IMR-90 (cell line): Measurements from ENCODE around the gene ORAI3. TPM values are rescaled to one million over a fixed set of nuclear protein-coding genes. Genes with fewer than 3 reads are reported as not detected.

ENCODE experiments used
- ATAC-seq: fragments of 200-7000 bp; cut with Tn5 transposase; 2 replicates; pipeline ENCODE4 v1.9.1; 2020; ENCODE audit warnings: low read depth, mild to moderate bottlenecking, moderate library complexity
- BruUV-seq: library from RNA; stranded (reverse); fragments of 400-500 nt; replicated peaks from 2 replicates; lab custom pipeline; 2021; lab: Mats Ljungman, UMichigan
- CTCF ChIA-PET: fragments of 300-600 bp; formaldehyde crosslinking; extraction: SDS; loops from one replicate; lab custom pipeline; 2021; ENCODE audit warnings: antibody characterized with exemption; lab: Yijun Ruan, JAX
- POLR2A ChIA-PET: fragments of 300-600 bp; sonication (Branson Sonifier 250); formaldehyde crosslinking; loops from one replicate; lab custom pipeline; 2022; ENCODE audit warnings: antibody characterized with exemption; ENCODE audit not compliant: unreplicated experiment; lab: Charles Lee
- DNase-seq: peaks from one replicate; pipeline ENCODE4 v3.0.0; 2013
- H2AFZ ChIP-seq: replicated peaks from 2 replicates; pipeline ENCODE3; 2013; ENCODE audit warnings: low read length, mild to moderate bottlenecking; ENCODE audit not compliant: poor library complexity
- H2AK5ac ChIP-seq: 2 replicates; pipeline ENCODE4 v1.6.1; 2013; ENCODE audit warnings: low read depth, low read length, inconsistent platforms
- H2AK9ac ChIP-seq: replicated peaks from 2 replicates; pipeline ENCODE3; 2013; ENCODE audit warnings: mild to moderate bottlenecking, low read depth, low read length, moderate library complexity; ENCODE audit not compliant: poor library complexity
- H2BK120ac ChIP-seq: 2 replicates; pipeline ENCODE4 v1.6.1; 2013; ENCODE audit warnings: low read depth, low read length, inconsistent platforms
- H2BK15ac ChIP-seq: 3 replicates; pipeline ENCODE4 v1.6.1; 2013; ENCODE audit warnings: low read depth, low read length, inconsistent platforms
- H2BK20ac ChIP-seq: 2 replicates; pipeline ENCODE4 v1.6.1; 2013; ENCODE audit warnings: low read depth, mild to moderate bottlenecking, inconsistent platforms, low read length, moderate library complexity
- H2BK5ac ChIP-seq: 2 replicates; pipeline ENCODE4 v1.6.1; 2013; ENCODE audit warnings: mild to moderate bottlenecking, low read depth, low read length, inconsistent platforms; ENCODE audit not compliant: poor library complexity, severe bottlenecking
- H3K14ac ChIP-seq: replicated peaks from 2 replicates; pipeline ENCODE4 v1.6.1; 2013; ENCODE audit warnings: low read depth, low read length, inconsistent platforms
- H3K18ac ChIP-seq: 2 replicates; pipeline ENCODE4 v1.6.1; 2013; ENCODE audit warnings: low read depth, low read length, control low read depth
- H3K23ac ChIP-seq: 2 replicates; pipeline ENCODE4 v1.6.1; 2013; ENCODE audit warnings: low read depth, low read length, inconsistent platforms
- H3K27ac ChIP-seq: 2 replicates; pipeline ENCODE4 v1.5.1; 2013; ENCODE audit warnings: mild to moderate bottlenecking, control low read depth, low read length; ENCODE audit not compliant: insufficient read depth
- H3K27me3 ChIP-seq: 2 replicates; pipeline ENCODE4 v1.6.1; 2013; ENCODE audit warnings: low read length; ENCODE audit not compliant: control insufficient read depth, insufficient read depth
- H3K36me3 ChIP-seq: 2 replicates; pipeline ENCODE4 v1.6.1; 2013; ENCODE audit warnings: low read length, mixed read lengths; ENCODE audit not compliant: control insufficient read depth, insufficient read depth
- H3K4ac ChIP-seq: 2 replicates; pipeline ENCODE4 v1.6.1; 2013; ENCODE audit warnings: low read depth, low read length, inconsistent platforms
- H3K4me1 ChIP-seq: 2 replicates; pipeline ENCODE4 v1.6.1; 2013; ENCODE audit warnings: low read length, mixed read lengths; ENCODE audit not compliant: control insufficient read depth, insufficient read depth
- H3K4me2 ChIP-seq: 2 replicates; pipeline ENCODE4 v1.6.1; 2013; ENCODE audit warnings: low read depth, mild to moderate bottlenecking, control low read depth, low read length, moderate library complexity
- H3K4me3 ChIP-seq: 2 replicates; pipeline ENCODE4 v1.5.1; 2013; ENCODE audit warnings: low read depth, mild to moderate bottlenecking, control low read depth, low read length, moderate library complexity; ENCODE audit not compliant: insufficient read depth
- H3K56ac ChIP-seq: 2 replicates; pipeline ENCODE4 v1.6.1; 2013; ENCODE audit warnings: low read length, inconsistent platforms; ENCODE audit not compliant: insufficient read depth; ENCODE audit errors: extremely low read depth
- H3K79me1 ChIP-seq, 2 experiments: 2 replicates each; pipeline ENCODE4 v1.6.1; 2013; ENCODE audit warnings: low read length in 2 of 2, inconsistent platforms in 1 of 2, low read depth in 1 of 2
- H3K9ac ChIP-seq: 2 replicates; pipeline ENCODE4 v1.6.1; 2013; ENCODE audit warnings: low read depth, low read length, control low read depth
- H3K9me1 ChIP-seq: 2 replicates; pipeline ENCODE4 v1.6.1; 2013; ENCODE audit warnings: low read length, inconsistent platforms; ENCODE audit not compliant: insufficient read depth
- H3K9me3 ChIP-seq: 2 replicates; pipeline ENCODE4 v1.6.1; 2013; ENCODE audit warnings: low read length; ENCODE audit not compliant: control insufficient read depth, insufficient read depth
- H4K20me1 ChIP-seq: 2 replicates; pipeline ENCODE4 v1.6.1; 2013; ENCODE audit warnings: low read length, inconsistent platforms; ENCODE audit not compliant: insufficient read depth
- H4K5ac ChIP-seq: 2 replicates; pipeline ENCODE4 v1.6.1; 2013; ENCODE audit warnings: mild to moderate bottlenecking, low read depth, low read length, control low read depth
- H4K8ac ChIP-seq, 2 experiments: 2 replicates each; pipeline ENCODE4 v1.6.1; 2013; ENCODE audit warnings: low read depth in 2 of 2, low read length in 2 of 2, control low read depth in 1 of 2, inconsistent platforms in 1 of 2
- H4K91ac ChIP-seq: 2 replicates; pipeline ENCODE4 v1.6.1; 2013; ENCODE audit warnings: low read depth, low read length, inconsistent platforms; ENCODE audit not compliant: insufficient read depth
- BHLHE40 ChIP-seq: fragments of 150-350 bp; IDR thresholded peaks from 2 replicates; pipeline ENCODE4 v1.6.1; 2016; ENCODE audit warnings: mild to moderate bottlenecking, low read depth, low read length
- CEBPB ChIP-seq: IDR thresholded peaks from 2 replicates; pipeline ENCODE4 v1.6.1; 2012; ENCODE audit warnings: low read depth, low read length, improper control_type of control experiment
- CHD1 ChIP-seq: IDR thresholded peaks from 2 replicates; pipeline ENCODE4 v1.6.1; 2012; ENCODE audit warnings: low read depth, low read length, improper control_type of control experiment
- ELK1 ChIP-seq: fragments of 150-350 bp; IDR thresholded peaks from 2 replicates; pipeline ENCODE4 v1.6.1; 2016; ENCODE audit warnings: low read depth, mild to moderate bottlenecking, low read length, moderate library complexity, borderline replicate concordance
- FOS ChIP-seq: fragments of 150-350 bp; IDR thresholded peaks from 2 replicates; pipeline ENCODE4 v1.6.1; 2016; ENCODE audit warnings: low read depth, low read length
- MAFK ChIP-seq: IDR thresholded peaks from 2 replicates; pipeline ENCODE4 v1.6.1; 2012; ENCODE audit warnings: low read depth, low read length, improper control_type of control experiment
- MAZ ChIP-seq: IDR thresholded peaks from 2 replicates; pipeline ENCODE4 v1.6.1; 2012; ENCODE audit warnings: low read depth, mild to moderate bottlenecking, low read length, improper control_type of control experiment, moderate library complexity, borderline replicate concordance
- NFE2L2 ChIP-seq: fragments of 150-350 bp; IDR thresholded peaks from 2 replicates; pipeline ENCODE4 v1.6.1; 2016; ENCODE audit warnings: low read depth, mild to moderate bottlenecking, low read length
- POLR2A ChIP-seq: IDR thresholded peaks from 2 replicates; pipeline ENCODE4 v1.6.1; 2012; ENCODE audit warnings: mild to moderate bottlenecking, low read depth, low read length
- RAD21 ChIP-seq: IDR thresholded peaks from 2 replicates; pipeline ENCODE4 v1.6.1; 2012; ENCODE audit warnings: low read length, improper control_type of control experiment
- RCOR1 ChIP-seq: IDR thresholded peaks from 2 replicates; pipeline ENCODE4 v1.6.1; 2012; ENCODE audit warnings: mild to moderate bottlenecking, low read length, improper control_type of control experiment; ENCODE audit not compliant: insufficient replicate concordance
- RFX5 ChIP-seq: IDR thresholded peaks from 2 replicates; pipeline ENCODE4 v1.8.0; 2012; ENCODE audit warnings: low read depth, mild to moderate bottlenecking, low read length, moderate library complexity
- SMC3 ChIP-seq: fragments of 150-350 bp; IDR thresholded peaks from 2 replicates; pipeline ENCODE4 v1.6.1; 2016; ENCODE audit warnings: low read depth, mild to moderate bottlenecking, antibody characterized with exemption, low read length, moderate library complexity
- USF2 ChIP-seq: fragments of 150-350 bp; IDR thresholded peaks from 2 replicates; pipeline ENCODE4 v1.6.1; 2017; ENCODE audit warnings: mild to moderate bottlenecking, antibody characterized with exemption, low read length, low read depth
- WGBS, 2 experiments: methylation state at CpG; one replicate each; pipeline versions ENCODE4 v1.1.5 to v1.1.7; 2013; ENCODE audit warnings: missing lambda C conversion rate in 2 of 2; ENCODE audit not compliant: insufficient read length in 1 of 2; ENCODE audit errors: extremely low coverage in 2 of 2; 5-methylcytosine and 5-hydroxymethylcytosine counted together
- dilution Hi-C: fragments of 300-500 bp; cut with HindIII; formaldehyde crosslinking; loops from one replicate; pipeline ENCODE4 v1.14.3; 2018; ENCODE audit warnings: low sequenced_read_pairs; ENCODE audit not compliant: unreplicated experiment
- in situ Hi-C: fragments of 300-500 bp; cut with MboI; formaldehyde crosslinking; loops from 3 replicates; pipeline ENCODE4 v1.14.3; 2019; ENCODE audit warnings: low sequenced_read_pairs, inconsistent platforms, mixed read lengths
- intact Hi-C: fragments of 100-400 bp; cut with micrococcal nuclease; formaldehyde crosslinking; loops from 2 replicates; pipeline ENCODE4 v1.10.0; 2022
- polyA plus RNA-seq, 3 experiments: library from polyadenylated mRNA; depleted of rRNA; stranded (reverse); fragments of >200 nt; gene quantifications; 2 replicates each; pipeline ENCODE4 v1.2.3, GENCODE V29; 2012; ENCODE audit warnings: low replicate concordance in 1 of 3
- total RNA-seq: library from RNA; depleted of rRNA; stranded (reverse); fragments of >200 nt; gene quantifications from 2 replicates; pipeline ENCODE4 v1.2.3, GENCODE V29; 2012
- TF ChIP-seq, protein P1 (sequence below): conservative IDR thresholded peaks from 2 replicates; pipeline ENCODE4 v1.5.1; 2012; ENCODE audit warnings: mild to moderate bottlenecking, low read depth, low read length, improper control_type of control experiment

The ORAI3 gene
- total and polyA plus RNA-seq, 2 of the 4 experiments (the other 2 are of a cell fraction): 6.8 to 16.9 TPM

GRCh38 chr16:30920891-30921290, 28.0 kb upstream of the ORAI3 start:
- no peak overlapping the region; a peak in 1 of 4 replicates for H4K8ac ChIP-seq
- no peaks in the 10 kb centered on the region; the same call in 1 of the 2 replicates for H3K36me3 ChIP-seq
- DNase-seq (no peak), ATAC-seq (no peak)
- BruUV-seq: no TSS peak
- no peak for TF ChIP-seq RAD21
- TF ChIP-seq BHLHE40: no peak
- no peak for TF ChIP-seq MAFK
- no peak for TF ChIP-seq RCOR1
- no peak for TF ChIP-seq NFE2L2
- TF ChIP-seq POLR2A: no peak
- no peak for TF ChIP-seq CHD1
- no peak for TF ChIP-seq USF2
- TF ChIP-seq MAZ: no peak
- no peak for TF ChIP-seq RFX5
- no peak for TF ChIP-seq FOS
- no peak for TF ChIP-seq SMC3
- no peak for TF ChIP-seq ELK1
- TF ChIP-seq CEBPB: no peak
- TF ChIP-seq, protein P1, sequence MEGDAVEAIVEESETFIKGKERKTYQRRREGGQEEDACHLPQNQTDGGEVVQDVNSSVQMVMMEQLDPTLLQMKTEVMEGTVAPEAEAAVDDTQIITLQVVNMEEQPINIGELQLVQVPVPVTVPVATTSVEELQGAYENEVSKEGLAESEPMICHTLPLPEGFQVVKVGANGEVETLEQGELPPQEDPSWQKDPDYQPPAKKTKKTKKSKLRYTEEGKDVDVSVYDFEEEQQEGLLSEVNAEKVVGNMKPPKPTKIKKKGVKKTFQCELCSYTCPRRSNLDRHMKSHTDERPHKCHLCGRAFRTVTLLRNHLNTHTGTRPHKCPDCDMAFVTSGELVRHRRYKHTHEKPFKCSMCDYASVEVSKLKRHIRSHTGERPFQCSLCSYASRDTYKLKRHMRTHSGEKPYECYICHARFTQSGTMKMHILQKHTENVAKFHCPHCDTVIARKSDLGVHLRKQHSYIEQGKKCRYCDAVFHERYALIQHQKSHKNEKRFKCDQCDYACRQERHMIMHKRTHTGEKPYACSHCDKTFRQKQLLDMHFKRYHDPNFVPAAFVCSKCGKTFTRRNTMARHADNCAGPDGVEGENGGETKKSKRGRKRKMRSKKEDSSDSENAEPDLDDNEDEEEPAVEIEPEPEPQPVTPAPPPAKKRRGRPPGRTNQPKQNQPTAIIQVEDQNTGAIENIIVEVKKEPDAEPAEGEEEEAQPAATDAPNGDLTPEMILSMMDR: no peak
- no peak overlapping the region for H3K4me3 ChIP-seq
- H2BK120ac ChIP-seq: no peak overlapping the region
- H3K23ac ChIP-seq: no peak overlapping the region
- no peak overlapping the region for H2BK5ac ChIP-seq
- ChIA-PET POLR2A (no interaction called here), CTCF (no interaction called here)
- no peaks in the 10 kb centered on the region for H3K27me3 ChIP-seq
- no peak overlapping the region for H3K27ac ChIP-seq
- H2AK9ac ChIP-seq: peak overlapping the region; percentile 65
- H3K79me1 ChIP-seq: peaks cover 4 to 25% of the 10 kb centered on the region in 2 experiments; a peak in 2 of 4 replicates
- no CpG with 5 or more reads among the region's 2 CpGs for WGBS, 2 experiments
- H4K5ac ChIP-seq: no peak overlapping the region
- H2BK15ac ChIP-seq: no peak overlapping the region
- no peak overlapping the region for H4K91ac ChIP-seq
- in situ Hi-C loops (no loop called here), intact Hi-C loops (loop anchor here (1.0 to 5.0 kb wide), 5 partner anchors 77 to 224 kb away; partner anchors contain the start of genes CFAP119, PHKG2, RNF40 and SRCAP), dilution Hi-C loops (no loop called here)
- no peak overlapping the region for H2AK5ac ChIP-seq
- no peak overlapping the region for H3K18ac ChIP-seq
- H3K9me1 ChIP-seq: no peaks in the 10 kb centered on the region
- H2AFZ ChIP-seq: no peak overlapping the region
- H3K14ac ChIP-seq: no peak overlapping the region
- H3K56ac ChIP-seq: no peak overlapping the region
- H3K4ac ChIP-seq: no peak overlapping the region
- no peak overlapping the region for H3K4me2 ChIP-seq
- H3K4me1 ChIP-seq: peaks cover 2% of the 10 kb centered on the region; the same call in 1 of the 2 replicates
- peaks cover 4% of the 10 kb centered on the region for H4K20me1 ChIP-seq
- H3K9me3 ChIP-seq: no peaks in the 10 kb centered on the region
- no peak overlapping the region for H2BK20ac ChIP-seq
- H3K9ac ChIP-seq: no peak overlapping the region
